Thoracic aorta (tissue), 2 donors: ENCODE measurements around the gene PPP6C. TPM values are rescaled to one million over a fixed set of nuclear protein-coding genes. Genes with fewer than 3 reads are reported as not detected.

Source experiments
- ATAC-seq: fragments of 150-250 bp; one replicate; pipeline ENCODE4 v1.8.0; 2017; ENCODE audit warnings: low read depth; ENCODE audit not compliant: insufficient number of reproducible peaks, low FRiP score
- DNase-seq: peaks from one replicate; pipeline ENCODE4 v3.0.0-alpha.2; 2020; ENCODE audit warnings: low spot score
- H3K27ac ChIP-seq, 2 donors: fragments of 200-600 bp; sonication (generic); 1 replicate in 1 of 2; 2 replicates in 1 of 2; pipeline ENCODE4 v1.5.1; 2016; ENCODE audit warnings: mild to moderate bottlenecking in 2 of 2, moderate library complexity in 2 of 2
- H3K27me3 ChIP-seq: fragments of 200-600 bp; sonication (generic); replicated peaks from 2 replicates; pipeline ENCODE4 v1.6.0; 2016; ENCODE audit warnings: mild to moderate bottlenecking; ENCODE audit not compliant: insufficient read depth
- H3K36me3 ChIP-seq: fragments of 200-600 bp; sonication (generic); one replicate; pipeline ENCODE4 v1.5.1; 2016
- H3K4me1 ChIP-seq, 2 donors: fragments of 200-600 bp; sonication (generic); 1 replicate in 1 of 2; 2 replicates in 1 of 2; pipeline versions ENCODE4 v1.5.1 to v1.6.0; 2016; ENCODE audit warnings: low read depth in 2 of 2, mild to moderate bottlenecking in 1 of 2; ENCODE audit not compliant: control insufficient read depth in 1 of 2
- H3K4me3 ChIP-seq: fragments of 200-600 bp; sonication (generic); 2 replicates; pipeline ENCODE4 v1.5.1; 2016; ENCODE audit warnings: mild to moderate bottlenecking
- H3K9me3 ChIP-seq: fragments of 200-600 bp; sonication (generic); 2 replicates; pipeline ENCODE4 v1.5.1; 2016
- total RNA-seq, 2 donors: library from RNA; depleted of rRNA; stranded (reverse); fragments of >200 nt; gene quantifications; one replicate each; pipeline versions ENCODE4 v1.1.0 to v1.2.3, GENCODE V29; 2016
- TF ChIP-seq, protein P1 (sequence below): fragments of 200-600 bp; sonication (generic); IDR thresholded peaks from one replicate; pipeline ENCODE4 v1.5.1; 2019; ENCODE audit warnings: antibody characterized with exemption

Gene PPP6C
- total RNA-seq, 2 donors from 2014 or later = 33.9 to 34.9 TPM

DNA sequence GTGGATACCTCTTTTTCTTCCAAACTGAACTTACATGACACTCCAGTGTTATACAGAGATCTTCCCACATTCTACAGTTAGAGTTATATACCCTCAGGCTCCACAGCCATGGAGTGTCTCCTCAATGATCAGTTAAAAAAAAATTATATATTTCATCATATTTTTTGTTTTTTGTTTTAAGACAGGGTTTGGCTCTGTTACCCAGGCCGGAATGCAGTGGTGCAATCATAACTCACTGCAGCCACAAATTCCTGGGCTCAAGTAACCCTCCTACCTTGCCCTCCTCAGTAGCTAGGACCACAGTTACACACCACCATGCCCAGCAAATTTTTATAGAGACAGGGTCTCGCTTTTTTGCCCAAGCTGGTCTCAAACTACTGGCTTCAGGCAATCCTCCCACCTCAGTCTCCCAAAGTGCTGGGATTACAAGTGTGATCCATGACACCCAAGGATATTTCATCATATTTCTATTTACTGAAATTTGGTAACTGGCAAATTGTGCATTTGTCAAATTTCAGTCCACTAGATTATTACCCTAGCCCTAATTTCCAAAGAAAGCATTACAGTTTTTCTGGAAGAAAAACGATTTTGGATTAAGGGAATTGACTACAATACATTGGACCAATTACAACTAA, 28.2 kb downstream of the PPP6C start:
- H3K9me3 ChIP-seq = no peaks in the 10 kb centered on the region
- TF ChIP-seq, protein P1, sequence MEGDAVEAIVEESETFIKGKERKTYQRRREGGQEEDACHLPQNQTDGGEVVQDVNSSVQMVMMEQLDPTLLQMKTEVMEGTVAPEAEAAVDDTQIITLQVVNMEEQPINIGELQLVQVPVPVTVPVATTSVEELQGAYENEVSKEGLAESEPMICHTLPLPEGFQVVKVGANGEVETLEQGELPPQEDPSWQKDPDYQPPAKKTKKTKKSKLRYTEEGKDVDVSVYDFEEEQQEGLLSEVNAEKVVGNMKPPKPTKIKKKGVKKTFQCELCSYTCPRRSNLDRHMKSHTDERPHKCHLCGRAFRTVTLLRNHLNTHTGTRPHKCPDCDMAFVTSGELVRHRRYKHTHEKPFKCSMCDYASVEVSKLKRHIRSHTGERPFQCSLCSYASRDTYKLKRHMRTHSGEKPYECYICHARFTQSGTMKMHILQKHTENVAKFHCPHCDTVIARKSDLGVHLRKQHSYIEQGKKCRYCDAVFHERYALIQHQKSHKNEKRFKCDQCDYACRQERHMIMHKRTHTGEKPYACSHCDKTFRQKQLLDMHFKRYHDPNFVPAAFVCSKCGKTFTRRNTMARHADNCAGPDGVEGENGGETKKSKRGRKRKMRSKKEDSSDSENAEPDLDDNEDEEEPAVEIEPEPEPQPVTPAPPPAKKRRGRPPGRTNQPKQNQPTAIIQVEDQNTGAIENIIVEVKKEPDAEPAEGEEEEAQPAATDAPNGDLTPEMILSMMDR = no peak
- peaks cover 4% of the 10 kb centered on the region for H3K36me3 ChIP-seq
- ATAC-seq (peak; percentile 64), DNase-seq (no peak)
- H3K4me1 ChIP-seq = peaks cover 4 to 43% of the 10 kb centered on the region in 2 donors
- H3K27ac ChIP-seq = peak overlapping the region; percentile 8 to 28
- no peaks in the 10 kb centered on the region for H3K27me3 ChIP-seq
- H3K4me3 ChIP-seq = peak overlapping the region; percentile 10

DNA sequence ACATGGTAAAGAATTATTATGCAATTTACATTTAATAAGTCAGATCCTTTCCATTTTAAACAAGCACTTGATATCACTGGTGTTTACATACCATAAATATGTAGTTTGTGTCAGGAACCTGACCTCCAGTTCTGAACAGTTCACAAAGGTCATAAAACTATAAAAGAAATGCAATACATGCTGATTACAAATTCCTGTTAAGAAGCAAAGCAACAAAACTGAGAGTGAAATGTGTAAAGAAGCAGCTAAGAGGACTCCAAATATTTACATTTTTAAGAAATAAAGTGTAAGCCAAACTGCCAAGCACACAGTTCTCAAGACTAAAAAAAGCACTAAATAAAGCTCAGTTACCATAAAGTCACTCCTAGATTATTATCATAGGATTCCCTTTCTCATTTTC, 28.9 kb downstream of the PPP6C start:
- Histone ChIP-seq H3K36me3 (peaks cover 4% of the 10 kb centered on the region), H3K27me3 (no peaks in the 10 kb centered on the region), H3K4me3 (peak overlapping the region; percentile 10), H3K27ac (peak overlapping the region; percentile 8 to 28), H3K4me1 (peaks cover 4 to 36% of the 10 kb centered on the region in 2 donors), H3K9me3 (no peaks in the 10 kb centered on the region)
- TF ChIP-seq, protein P1 = no peak
- no peak for ATAC-seq
- DNase-seq = no peak

GRCh38 chr9:125156551-125156950, 33.1 kb downstream of the PPP6C start:
- no peak for DNase-seq
- Histone ChIP-seq H3K4me1 (peaks cover 4 to 25% of the 10 kb centered on the region in 2 donors), H3K9me3 (no peaks in the 10 kb centered on the region), H3K36me3 (peaks cover 24% of the 10 kb centered on the region), H3K27me3 (no peaks in the 10 kb centered on the region), H3K27ac (no peak overlapping the region), H3K4me3 (no peak overlapping the region)
- no peak for ATAC-seq
- TF ChIP-seq, protein P1 = no peak

GRCh38 chr9:125153712-125154367, 35.8 kb downstream of the PPP6C start:
- Histone ChIP-seq H3K27me3 (no peaks in the 10 kb centered on the region), H3K9me3 (no peaks in the 10 kb centered on the region), H3K36me3 (peaks cover 32% of the 10 kb centered on the region), H3K4me1 (peaks cover 0 to 8% of the 10 kb centered on the region in 2 donors), H3K27ac (no peak overlapping the region), H3K4me3 (no peak overlapping the region)
- no peak for DNase-seq
- ATAC-seq = no peak
- TF ChIP-seq, protein P1 = no peak

DNA sequence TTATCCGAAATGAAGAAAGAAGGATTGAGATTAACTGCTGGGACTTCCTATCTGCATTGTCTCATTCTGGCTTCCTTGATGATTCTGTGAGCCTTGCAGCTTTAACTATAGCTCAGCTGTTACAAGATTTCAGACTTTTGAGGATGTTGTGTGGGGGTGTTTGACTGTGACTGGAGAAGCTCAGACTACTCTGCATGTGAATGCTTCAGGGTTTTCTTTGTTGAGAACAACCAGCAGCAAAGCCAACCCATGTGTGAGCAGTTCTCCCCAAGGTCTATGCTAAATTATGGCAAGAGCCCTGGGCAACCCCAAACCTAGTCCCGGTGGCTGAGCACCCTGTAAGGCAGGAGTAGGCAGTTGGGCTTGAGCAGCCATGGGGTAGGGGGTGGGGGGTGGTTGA, 37.9 kb downstream of the PPP6C start:
- Histone ChIP-seq H3K4me3 (no peak overlapping the region), H3K27ac (no peak overlapping the region), H3K27me3 (no peaks in the 10 kb centered on the region), H3K36me3 (peaks cover 32% of the 10 kb centered on the region), H3K9me3 (no peaks in the 10 kb centered on the region), H3K4me1 (peaks cover 0 to 8% of the 10 kb centered on the region in 2 donors)
- DNase-seq = no peak
- TF ChIP-seq, protein P1 = no peak
- ATAC-seq = no peak
